A673 (cell line): ENCODE data around the gene CDH12.

Source experiments
- CTCF ChIP-seq: fragments of 300-800, 200-600 bp; sonication (generic); conservative IDR thresholded peaks from 2 replicates; pipeline ENCODE4 v1.5.1; 2017; ENCODE audit warnings: low read depth, mild to moderate bottlenecking, antibody characterized with exemption, low read length, moderate library complexity, mixed read lengths
- EZH2 ChIP-seq: fragments of 200-600 bp; sonication (generic); IDR thresholded peaks from 2 replicates; pipeline ENCODE4 v1.6.1; 2017; ENCODE audit warnings: borderline replicate concordance, low read depth, mild to moderate bottlenecking, mixed read lengths, antibody characterized with exemption, low read length; ENCODE audit not compliant: poor library complexity, severe bottlenecking

DNA sequence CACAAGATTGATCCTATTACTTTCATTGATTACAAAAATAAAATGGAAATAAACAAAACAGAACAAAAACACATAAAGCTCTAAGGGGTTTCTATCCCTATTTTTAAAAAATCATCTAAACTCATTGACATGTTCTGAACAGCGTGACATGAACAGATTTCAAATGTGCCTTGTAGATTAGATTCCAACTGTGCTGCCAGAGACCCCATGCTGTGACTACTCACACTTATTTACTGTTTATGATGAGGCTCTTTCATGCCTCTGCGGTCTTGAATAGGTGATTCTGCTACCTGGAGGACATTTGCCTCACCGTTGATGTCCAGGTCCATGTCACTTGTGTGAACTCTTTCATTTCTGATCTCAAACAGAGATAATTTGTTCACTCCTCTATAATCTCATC lies 990.2 kb downstream of the CDH12 start:
- TF ChIP-seq CTCF, result no peak
- TF ChIP-seq EZH2, result no peak
